ENCODE measurements around the gene IL21.
"Not testable (repeated sequence)": the region's sequence is repeated elsewhere in the genome, so short reads cannot be mapped to it uniquely, and the experiment has no call there.

The IL21 gene

GRCh38 chr4:122621016-122621507 is at the start of gene IL21:
TSS of gene IL21 (minus strand) at chr4:122621066. CDS start at chr4:122621011, 55 bp downstream.
- no peak for DNase-seq (ENCODE audit: low read depth)

GRCh38 chr4:122669911-122670738 is 49.3 kb upstream of the IL21 start:
- DNase-seq (ENCODE audit: low read depth) = no peak

- no peak for DNase-seq (ENCODE audit: low read depth)
Measured at GRCh38 chr4:122668241-122668640, 47.4 kb upstream of the IL21 start.

GRCh38 chr4:122666527-122667245 is 45.8 kb upstream of the IL21 start:
- DNase-seq (ENCODE audit: low read depth) = no peak

- no peak for DNase-seq (ENCODE audit: low read depth)
Measured at GRCh38 chr4:122665161-122665929, 44.5 kb upstream of the IL21 start.

- DNase-seq (ENCODE audit: low read depth) = no peak
Measured at GRCh38 chr4:122663814-122664610, 43.1 kb upstream of the IL21 start.

- no peak for DNase-seq (ENCODE audit: low read depth)
Measured at GRCh38 chr4:122663291-122663690, 42.4 kb upstream of the IL21 start.

- no peak for DNase-seq (ENCODE audit: low read depth)
Measured at GRCh38 chr4:122662701-122663100, 41.8 kb upstream of the IL21 start.

GRCh38 chr4:122661176-122662160 is 40.6 kb upstream of the IL21 start:
- no peak for DNase-seq (ENCODE audit: low read depth)

- DNase-seq (ENCODE audit: low read depth) = no peak
Measured at GRCh38 chr4:122658818-122659295, 38.0 kb upstream of the IL21 start.

- no peak for DNase-seq (ENCODE audit: low read depth)
Measured at GRCh38 chr4:122658377-122658776, 37.5 kb upstream of the IL21 start.

GRCh38 chr4:122657553-122657952 is 36.7 kb upstream of the IL21 start:
- no peak for DNase-seq (ENCODE audit: low read depth)

GRCh38 chr4:122656583-122656982 is 35.7 kb upstream of the IL21 start:
- DNase-seq (ENCODE audit: low read depth) = not testable (repeated sequence)

- no peak for DNase-seq (ENCODE audit: low read depth)
Measured at GRCh38 chr4:122652379-122652778, 31.5 kb upstream of the IL21 start.

GRCh38 chr4:122650148-122650547 is 29.3 kb upstream of the IL21 start:
- no peak for DNase-seq (ENCODE audit: low read depth)

GRCh38 chr4:122647656-122648055 is 26.8 kb upstream of the IL21 start:
- DNase-seq (ENCODE audit: low read depth) = no peak

GRCh38 chr4:122643257-122643656 is 22.4 kb upstream of the IL21 start:
- no peak for DNase-seq (ENCODE audit: low read depth)

- no peak for DNase-seq (ENCODE audit: low read depth)
Measured at GRCh38 chr4:122639181-122639580, 18.3 kb upstream of the IL21 start.

- DNase-seq (ENCODE audit: low read depth) = no peak
Measured at GRCh38 chr4:122636697-122637096, 15.8 kb upstream of the IL21 start.

- DNase-seq (ENCODE audit: low read depth) = no peak
Measured at GRCh38 chr4:122635205-122635604, 14.3 kb upstream of the IL21 start.

All from activated T-helper 1 cell treated with Interleukin-2 at 50 U/mL for 16 hours (primary cell).